ENCODE measurements around the gene DIRAS2. TPM values are rescaled to one million over a fixed set of nuclear protein-coding genes. Genes with fewer than 3 reads are reported as not detected.

The DIRAS2 gene
- total RNA-seq, 2 donors from 2014 or later: 0.05 TPM; not detected in 1

- no peak for ATAC-seq (replicated peaks in 1 of 2)
- Mint-ChIP-seq H3K4me3 (peak overlapping the region; percentile 77 to 81), H3K27ac (no peak overlapping the region), H3K4me1 (ENCODE audit: low read depth) (peaks cover 12% of the 10 kb centered on the region), H3K27me3 (ENCODE audit: low read depth) (peaks cover 58% of the 10 kb centered on the region), H3K9me3 (no peaks in the 10 kb centered on the region), H3K36me3 (ENCODE audit: insufficient read depth in 2 of 2) (no peaks in the 10 kb centered on the region)
- no peak for DNase-seq
Measured at GRCh38 chr9:90641884-90642487, 638 bp downstream of the DIRAS2 start.

- no peak overlapping the region for H3K27ac Mint-ChIP-seq
- peaks cover 51% of the 10 kb centered on the region for H3K27me3 Mint-ChIP-seq (ENCODE audit: low read depth)
- H3K9me3 Mint-ChIP-seq: no peaks in the 10 kb centered on the region
Measured at GRCh38 chr9:90641086-90641485, 1.5 kb downstream of the DIRAS2 start.

GRCh38 chr9:90640361-90640760, 2.3 kb downstream of the DIRAS2 start:
- H3K9me3 Mint-ChIP-seq: no peaks in the 10 kb centered on the region
- no peaks in the 10 kb centered on the region for H3K36me3 Mint-ChIP-seq (ENCODE audit: insufficient read depth in 2 of 2)
- H3K4me1 Mint-ChIP-seq (ENCODE audit: low read depth): peaks cover 12% of the 10 kb centered on the region
- peaks cover 45% of the 10 kb centered on the region for H3K27me3 Mint-ChIP-seq (ENCODE audit: low read depth)
- ATAC-seq (replicated peaks in 1 of 2) (no peak), DNase-seq (no peak)
- H3K27ac Mint-ChIP-seq: no peak overlapping the region
- no peak overlapping the region for H3K4me3 Mint-ChIP-seq

More at GRCh38 chr9:90641086-90641485, 1.5 kb downstream of the DIRAS2 start:
- no peak for ATAC-seq (replicated peaks in 1 of 2)
- no peaks in the 10 kb centered on the region for H3K36me3 Mint-ChIP-seq (ENCODE audit: insufficient read depth in 2 of 2)
- no peak overlapping the region for H3K4me3 Mint-ChIP-seq
- peaks cover 12% of the 10 kb centered on the region for H3K4me1 Mint-ChIP-seq (ENCODE audit: low read depth)
- no peak for DNase-seq

GRCh38 chr9:90637626-90638025, 5.0 kb downstream of the DIRAS2 start:
- H3K4me1 Mint-ChIP-seq (ENCODE audit: low read depth): peaks cover 8% of the 10 kb centered on the region
- no peak overlapping the region for H3K27ac Mint-ChIP-seq
- no peak for ATAC-seq (replicated peaks in 1 of 2)

GRCh38 chr9:90632647-90633207, 9.9 kb downstream of the DIRAS2 start:
- DNase-seq: no peak
- H3K27ac Mint-ChIP-seq: no peak overlapping the region
- no peaks in the 10 kb centered on the region for H3K27me3 Mint-ChIP-seq (ENCODE audit: low read depth)
- no peak for ATAC-seq (replicated peaks in 1 of 2)
- H3K36me3 Mint-ChIP-seq (ENCODE audit: insufficient read depth in 2 of 2): no peaks in the 10 kb centered on the region
- H3K4me3 Mint-ChIP-seq: no peak overlapping the region
- H3K9me3 Mint-ChIP-seq: no peaks in the 10 kb centered on the region
- no peaks in the 10 kb centered on the region for H3K4me1 Mint-ChIP-seq (ENCODE audit: low read depth)

More at GRCh38 chr9:90637626-90638025, 5.0 kb downstream of the DIRAS2 start:
- no peaks in the 10 kb centered on the region for H3K36me3 Mint-ChIP-seq (ENCODE audit: insufficient read depth in 2 of 2)
- H3K4me3 Mint-ChIP-seq: no peak overlapping the region
- no peak for DNase-seq
- H3K27me3 Mint-ChIP-seq (ENCODE audit: low read depth): peaks cover 29% of the 10 kb centered on the region
- H3K9me3 Mint-ChIP-seq: no peaks in the 10 kb centered on the region

- H3K27ac Mint-ChIP-seq: no peak overlapping the region
- H3K36me3 Mint-ChIP-seq (ENCODE audit: insufficient read depth in 2 of 2): no peaks in the 10 kb centered on the region
- no peaks in the 10 kb centered on the region for H3K4me1 Mint-ChIP-seq (ENCODE audit: low read depth)
- H3K9me3 Mint-ChIP-seq: no peaks in the 10 kb centered on the region
- H3K4me3 Mint-ChIP-seq: no peak overlapping the region
- H3K27me3 Mint-ChIP-seq (ENCODE audit: low read depth): no peaks in the 10 kb centered on the region
- no peak for DNase-seq
- ATAC-seq (replicated peaks in 1 of 2): no peak
Measured at GRCh38 chr9:90631964-90632363, 10.7 kb downstream of the DIRAS2 start.

GRCh38 chr9:90629991-90630390, 12.6 kb downstream of the DIRAS2 start:
- H3K27ac Mint-ChIP-seq: no peak overlapping the region
- DNase-seq: no peak
- no peaks in the 10 kb centered on the region for H3K36me3 Mint-ChIP-seq (ENCODE audit: insufficient read depth in 2 of 2)
- no peak overlapping the region for H3K4me3 Mint-ChIP-seq
- no peaks in the 10 kb centered on the region for H3K27me3 Mint-ChIP-seq (ENCODE audit: low read depth)
- no peak for ATAC-seq (replicated peaks in 1 of 2)
- H3K9me3 Mint-ChIP-seq: no peaks in the 10 kb centered on the region
- H3K4me1 Mint-ChIP-seq (ENCODE audit: low read depth): no peaks in the 10 kb centered on the region

- Mint-ChIP-seq H3K27ac (no peak overlapping the region), H3K36me3 (ENCODE audit: insufficient read depth in 2 of 2) (no peaks in the 10 kb centered on the region), H3K9me3 (no peaks in the 10 kb centered on the region), H3K4me3 (no peak overlapping the region), H3K27me3 (ENCODE audit: low read depth) (no peaks in the 10 kb centered on the region), H3K4me1 (ENCODE audit: low read depth) (no peaks in the 10 kb centered on the region)
- ATAC-seq (replicated peaks in 1 of 2) (no peak), DNase-seq (no peak)
Measured at GRCh38 chr9:90629354-90629753, 13.3 kb downstream of the DIRAS2 start.

GRCh38 chr9:90616806-90617205, 25.8 kb downstream of the DIRAS2 start:
- no peak overlapping the region for H3K27ac Mint-ChIP-seq
- peaks cover 9% of the 10 kb centered on the region for H3K27me3 Mint-ChIP-seq (ENCODE audit: low read depth)
- DNase-seq: no peak
- no peaks in the 10 kb centered on the region for H3K9me3 Mint-ChIP-seq
- ATAC-seq (replicated peaks in 1 of 2): no peak
- no peaks in the 10 kb centered on the region for H3K36me3 Mint-ChIP-seq (ENCODE audit: insufficient read depth in 2 of 2)
- no peak overlapping the region for H3K4me3 Mint-ChIP-seq
- no peaks in the 10 kb centered on the region for H3K4me1 Mint-ChIP-seq (ENCODE audit: low read depth)

GRCh38 chr9:90613502-90613901, 29.1 kb downstream of the DIRAS2 start:
- no peak overlapping the region for H3K4me3 Mint-ChIP-seq

GRCh38 chr9:90612957-90613356, 29.7 kb downstream of the DIRAS2 start:
- ATAC-seq (replicated peaks in 1 of 2) (no peak), DNase-seq (no peak)
- Mint-ChIP-seq H3K27me3 (ENCODE audit: low read depth) (peaks cover 27% of the 10 kb centered on the region), H3K4me3 (no peak overlapping the region), H3K36me3 (ENCODE audit: insufficient read depth in 2 of 2) (no peaks in the 10 kb centered on the region), H3K9me3 (no peaks in the 10 kb centered on the region), H3K4me1 (ENCODE audit: low read depth) (no peaks in the 10 kb centered on the region), H3K27ac (no peak overlapping the region)

More at GRCh38 chr9:90613502-90613901, 29.1 kb downstream of the DIRAS2 start:
- Mint-ChIP-seq H3K27ac (no peak overlapping the region), H3K4me1 (ENCODE audit: low read depth) (no peaks in the 10 kb centered on the region), H3K9me3 (no peaks in the 10 kb centered on the region), H3K36me3 (ENCODE audit: insufficient read depth in 2 of 2) (no peaks in the 10 kb centered on the region), H3K27me3 (ENCODE audit: low read depth) (peaks cover 24% of the 10 kb centered on the region)
- no peak for ATAC-seq (replicated peaks in 1 of 2)
- no peak for DNase-seq

GRCh38 chr9:90611568-90611967, 31.1 kb downstream of the DIRAS2 start:
- DNase-seq (no peak), ATAC-seq (replicated peaks in 1 of 2) (no peak)
- Mint-ChIP-seq H3K36me3 (ENCODE audit: insufficient read depth in 2 of 2) (no peaks in the 10 kb centered on the region), H3K27ac (no peak overlapping the region), H3K4me3 (no peak overlapping the region), H3K9me3 (no peaks in the 10 kb centered on the region), H3K27me3 (ENCODE audit: low read depth) (peaks cover 19% of the 10 kb centered on the region), H3K4me1 (ENCODE audit: low read depth) (no peaks in the 10 kb centered on the region)

- Mint-ChIP-seq H3K9me3 (no peaks in the 10 kb centered on the region), H3K4me3 (no peak overlapping the region), H3K27me3 (ENCODE audit: low read depth) (peaks cover 19% of the 10 kb centered on the region), H3K36me3 (ENCODE audit: insufficient read depth in 2 of 2) (no peaks in the 10 kb centered on the region), H3K4me1 (ENCODE audit: low read depth) (no peaks in the 10 kb centered on the region), H3K27ac (no peak overlapping the region)
- ATAC-seq (replicated peaks in 1 of 2) (no peak), DNase-seq (no peak)
Measured at GRCh38 chr9:90611121-90611520, 31.5 kb downstream of the DIRAS2 start.
